ENCODE data around the gene ETDC.
"Not testable (repeated sequence)": the region's sequence is repeated elsewhere in the genome, so short reads cannot be mapped to it uniquely, and the experiment has no call there.

ETDC gene

GRCh38 chrX:135315864-135316263 lies 6.6 kb downstream of the ETDC start:
- no peaks in the 10 kb centered on the region for H3K4me1 Mint-ChIP-seq

DNA sequence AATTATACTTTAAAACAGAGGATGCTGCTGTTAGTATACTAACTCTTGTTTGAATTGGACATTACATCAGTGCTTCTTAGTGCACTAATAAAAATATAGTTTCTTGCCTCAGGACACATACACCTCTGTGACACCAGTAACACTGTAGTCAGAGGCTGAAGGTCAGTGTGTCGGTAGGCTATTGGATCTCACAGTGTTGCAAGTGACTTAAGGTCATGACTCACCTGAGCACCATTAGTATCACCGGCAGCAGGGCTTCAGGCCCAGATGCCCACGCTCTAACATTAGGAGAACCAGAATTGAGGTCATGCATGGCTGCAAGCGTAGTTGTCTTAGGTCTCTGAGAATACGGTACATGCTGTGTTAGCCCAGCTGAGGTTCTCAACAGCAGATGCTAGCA lies 15.2 kb downstream of the ETDC start:
- Mint-ChIP-seq H3K9me3 (peaks cover 42% of the 10 kb centered on the region), H3K36me3 (ENCODE audit: low read depth) (peaks cover 58% of the 10 kb centered on the region), H3K4me3 (no peak overlapping the region), H3K27me3 (ENCODE audit: low read depth) (no peaks in the 10 kb centered on the region), H3K4me1 (no peaks in the 10 kb centered on the region), H3K27ac (no peak overlapping the region)
- TF ChIP-seq CTCF (IDR thresholded peaks at IDR 0.05; ENCODE audit: unreplicated experiment in 3 of 3) = no peak

More at GRCh38 chrX:135315864-135316263, 6.6 kb downstream of the ETDC start:
- Mint-ChIP-seq H3K9me3 (peaks cover 66% of the 10 kb centered on the region), H3K27me3 (ENCODE audit: low read depth) (no peaks in the 10 kb centered on the region), H3K36me3 (ENCODE audit: low read depth) (peaks cover 44% of the 10 kb centered on the region), H3K4me3 (no peak overlapping the region), H3K27ac (no peak overlapping the region)
- TF ChIP-seq CTCF (IDR thresholded peaks at IDR 0.05; ENCODE audit: unreplicated experiment in 3 of 3) = no peak

- not testable (repeated sequence) for H3K27ac Mint-ChIP-seq; H3K4me1 Mint-ChIP-seq; H3K27me3 Mint-ChIP-seq (ENCODE audit: low read depth); H3K4me3 Mint-ChIP-seq
- peaks cover 45% of the 10 kb centered on the region for H3K9me3 Mint-ChIP-seq
- H3K36me3 Mint-ChIP-seq (ENCODE audit: low read depth) = peaks cover 60% of the 10 kb centered on the region
These were observed 15.9 kb downstream of the ETDC start for GRCh38 chrX:135325036-135325818.

- Mint-ChIP-seq H3K9me3 (peaks cover 34% of the 10 kb centered on the region), H3K27ac (no peak overlapping the region), H3K27me3 (ENCODE audit: low read depth) (no peaks in the 10 kb centered on the region), H3K36me3 (ENCODE audit: low read depth) (peaks cover 42% of the 10 kb centered on the region), H3K4me3 (no peak overlapping the region), H3K4me1 (no peaks in the 10 kb centered on the region)
- TF ChIP-seq CTCF (IDR thresholded peaks at IDR 0.05; ENCODE audit: unreplicated experiment in 3 of 3) = no peak
These were observed 18.0 kb downstream of the ETDC start for GRCh38 chrX:135327299-135327698.

- Mint-ChIP-seq H3K4me3 (no peak overlapping the region), H3K27me3 (ENCODE audit: low read depth) (no peaks in the 10 kb centered on the region), H3K9me3 (peaks cover 27% of the 10 kb centered on the region), H3K36me3 (ENCODE audit: low read depth) (peaks cover 44% of the 10 kb centered on the region), H3K4me1 (no peaks in the 10 kb centered on the region), H3K27ac (no peak overlapping the region)
- no peak for TF ChIP-seq CTCF (IDR thresholded peaks at IDR 0.05; ENCODE audit: unreplicated experiment in 3 of 3)
These were observed 19.2 kb downstream of the ETDC start for GRCh38 chrX:135328421-135329005.

- H3K4me1 Mint-ChIP-seq = no peaks in the 10 kb centered on the region
These were observed 21.4 kb downstream of the ETDC start for GRCh38 chrX:135330706-135331105.

More at GRCh38 chrX:135330706-135331105, 21.4 kb downstream of the ETDC start:
- no peak for TF ChIP-seq CTCF (IDR thresholded peaks at IDR 0.05; ENCODE audit: unreplicated experiment in 3 of 3)
- Mint-ChIP-seq H3K9me3 (peaks cover 19% of the 10 kb centered on the region), H3K36me3 (ENCODE audit: low read depth) (peaks cover 39% of the 10 kb centered on the region), H3K4me3 (no peak overlapping the region), H3K27me3 (ENCODE audit: low read depth) (no peaks in the 10 kb centered on the region), H3K27ac (no peak overlapping the region)

All from nephron (organoid).